GM19240 (cell line): ENCODE data around the gene STK38L.

ENCODE experiments used
- DNase-seq: peaks from one replicate; pipeline ENCODE4 v3.0.0; 2011; ENCODE audit warnings: low spot score; ENCODE audit not compliant: insufficient read length

The STK38L gene

DNA sequence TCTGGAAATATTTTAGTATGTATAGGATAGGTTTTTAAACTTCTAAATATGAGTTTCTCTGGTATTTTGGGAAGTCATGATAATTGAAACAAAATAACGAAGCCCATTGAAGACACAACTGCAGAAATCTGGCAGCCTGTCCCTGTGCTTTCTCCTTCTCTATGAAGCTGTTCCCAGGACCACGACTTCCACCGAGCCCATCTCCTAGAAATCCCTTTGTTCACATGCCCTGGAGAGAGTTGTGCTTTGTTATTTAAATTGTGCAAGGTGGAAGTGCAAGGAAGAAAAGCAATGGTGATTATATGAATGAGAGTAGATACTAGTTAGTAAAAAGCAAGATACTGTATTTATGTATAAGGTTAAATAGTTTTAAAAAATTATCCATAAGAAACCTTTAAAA, 32.2 kb downstream of the STK38L start:
- DNase-seq, result no peak

DNA sequence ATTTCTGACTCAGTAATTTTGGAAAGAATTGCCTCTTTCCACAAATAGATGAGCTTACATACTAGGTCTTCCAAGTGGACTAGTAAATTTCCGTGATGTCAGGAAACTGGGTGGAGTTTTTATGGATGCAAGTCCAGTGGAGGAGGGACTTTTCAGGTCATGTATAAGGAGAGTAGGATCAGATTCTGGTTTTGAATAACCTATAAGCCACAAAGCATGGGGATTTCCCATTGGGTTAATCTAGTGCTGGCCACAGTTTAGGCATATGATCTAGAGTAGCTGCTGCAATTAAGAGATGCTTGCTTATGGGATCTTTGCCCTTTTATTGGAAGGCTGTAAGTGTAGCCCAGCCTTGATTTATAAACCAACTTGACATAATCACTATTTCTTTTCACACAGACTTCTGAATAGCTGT, 33.8 kb downstream of the STK38L start:
- no peak for DNase-seq

- no peak for DNase-seq
These were observed 35.7 kb downstream of the STK38L start for GRCh38 chr12:27279826-27280225.

DNA sequence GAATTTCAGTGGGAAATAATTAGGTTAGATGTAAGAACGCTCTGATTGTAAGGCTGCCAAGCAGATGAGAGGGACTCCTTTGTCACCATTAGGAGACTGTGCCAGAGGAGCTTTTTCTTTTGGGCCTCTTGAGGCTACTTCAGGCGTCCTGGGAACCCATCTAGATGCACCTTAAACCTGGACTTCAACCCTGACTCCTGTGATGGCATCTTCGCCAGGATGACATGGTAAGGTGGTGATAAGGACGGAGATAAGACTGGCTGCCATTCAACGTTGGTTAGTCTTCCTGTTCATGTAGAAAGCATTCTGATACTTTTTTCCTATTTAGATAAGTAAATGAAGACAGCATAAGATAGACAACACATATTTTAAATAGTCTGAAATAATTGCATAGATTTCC, 36.3 kb downstream of the STK38L start:
- no peak for DNase-seq

DNA sequence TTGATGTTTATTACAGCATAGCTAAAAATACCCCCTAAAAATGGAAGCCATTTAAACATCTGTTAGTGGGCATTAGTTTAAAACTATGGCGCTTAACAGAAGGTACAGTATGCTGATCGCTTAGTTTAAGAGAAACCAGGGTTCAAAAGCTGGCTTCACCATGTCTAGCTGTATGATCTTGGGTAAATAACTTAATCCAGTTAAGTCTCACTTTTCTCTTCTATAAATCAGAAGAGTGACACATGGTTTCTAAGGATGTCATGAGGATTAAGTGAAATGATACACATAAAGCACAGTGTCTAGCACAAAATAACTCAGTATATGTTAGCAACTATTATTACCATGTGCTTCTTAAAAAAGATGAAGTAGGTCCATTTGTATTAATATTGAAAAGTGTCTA, 38.7 kb downstream of the STK38L start:
- DNase-seq, result no peak

DNA sequence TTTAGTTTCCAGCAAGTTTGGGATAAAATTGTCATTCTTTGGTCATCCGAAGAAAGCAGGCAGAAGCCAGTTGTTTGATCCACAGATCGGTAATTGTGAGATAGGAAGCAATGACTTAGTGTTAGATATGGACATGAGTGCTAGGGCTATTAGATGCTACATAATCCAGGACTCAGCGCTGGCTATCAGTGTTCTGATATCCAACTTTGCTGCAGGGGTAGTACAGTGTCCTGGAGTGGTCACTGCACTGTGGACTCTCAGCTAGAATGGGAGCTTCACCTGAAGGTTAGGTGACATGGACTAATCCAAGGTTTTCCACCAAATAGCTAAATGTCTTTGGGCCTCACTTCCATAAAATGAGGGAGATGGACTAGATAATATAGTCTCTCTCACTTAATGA, 39.9 kb downstream of the STK38L start:
- DNase-seq, result no peak

GRCh38 chr12:27284751-27285150, 40.7 kb downstream of the STK38L start:
- DNase-seq, result no peak

DNA sequence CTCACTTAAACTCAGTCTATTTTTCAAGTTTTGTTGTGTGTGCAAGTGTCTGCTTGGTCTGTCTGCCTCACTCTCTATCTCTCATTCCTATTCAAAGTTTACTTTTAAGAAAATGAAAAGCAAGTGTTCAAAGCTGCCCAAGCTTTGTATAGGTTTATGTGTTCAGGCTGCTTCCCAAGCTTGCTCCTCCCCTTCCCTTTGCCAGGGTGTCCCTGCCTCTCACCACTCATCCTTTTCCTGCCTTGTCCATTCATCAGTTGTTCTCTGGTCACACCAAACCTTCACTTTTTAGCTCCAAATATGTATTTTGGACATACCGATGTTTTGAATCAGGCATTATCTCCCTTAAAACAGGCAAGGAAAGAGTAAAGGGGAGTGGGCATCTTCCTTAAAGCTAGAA, 41.3 kb downstream of the STK38L start:
- no peak for DNase-seq

DNA sequence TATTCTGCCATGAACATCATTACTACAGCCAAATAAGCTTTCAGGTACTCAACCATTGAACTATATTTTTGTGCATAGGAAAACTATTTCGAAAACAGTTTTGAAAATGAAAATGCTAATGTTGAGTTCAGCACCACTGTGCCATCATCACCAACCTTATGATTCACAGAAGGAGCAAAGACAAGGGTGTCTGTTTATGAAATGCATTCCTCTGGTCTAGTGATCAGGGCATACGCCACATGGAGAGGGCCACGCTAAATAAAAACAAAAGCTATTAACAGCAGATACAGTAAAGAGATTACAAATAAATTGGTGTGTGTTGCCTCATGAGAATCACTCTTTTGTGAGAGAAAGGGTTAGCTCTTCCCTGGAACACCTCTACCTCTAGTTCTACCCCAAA, 45.3 kb downstream of the STK38L start:
- no peak for DNase-seq

GRCh38 chr12:27290501-27291168, 46.5 kb downstream of the STK38L start:
- no peak for DNase-seq

GRCh38 chr12:27291862-27292261, 47.8 kb downstream of the STK38L start:
- no peak for DNase-seq

DNA sequence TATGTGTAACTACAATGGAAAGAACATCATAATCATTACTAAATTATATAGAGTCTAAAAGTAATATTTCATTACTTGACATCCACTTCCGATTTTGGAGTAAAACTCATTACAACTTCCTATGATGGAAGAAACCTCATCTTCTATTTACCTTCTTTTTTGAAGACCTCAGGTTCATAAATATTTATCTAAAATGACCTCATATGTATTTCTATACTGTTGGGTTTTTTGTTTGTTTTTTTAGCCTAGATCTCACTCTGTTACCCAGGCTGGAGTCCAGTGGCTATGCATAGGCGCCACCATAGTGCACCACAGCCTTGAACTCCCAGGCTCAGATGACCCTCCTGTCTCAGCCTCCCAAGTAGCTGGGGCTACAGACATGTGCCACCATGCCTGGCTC, 48.6 kb downstream of the STK38L start:
- no peak for DNase-seq

- DNase-seq, result no peak
These were observed 49.4 kb downstream of the STK38L start for GRCh38 chr12:27293463-27293862.

DNA sequence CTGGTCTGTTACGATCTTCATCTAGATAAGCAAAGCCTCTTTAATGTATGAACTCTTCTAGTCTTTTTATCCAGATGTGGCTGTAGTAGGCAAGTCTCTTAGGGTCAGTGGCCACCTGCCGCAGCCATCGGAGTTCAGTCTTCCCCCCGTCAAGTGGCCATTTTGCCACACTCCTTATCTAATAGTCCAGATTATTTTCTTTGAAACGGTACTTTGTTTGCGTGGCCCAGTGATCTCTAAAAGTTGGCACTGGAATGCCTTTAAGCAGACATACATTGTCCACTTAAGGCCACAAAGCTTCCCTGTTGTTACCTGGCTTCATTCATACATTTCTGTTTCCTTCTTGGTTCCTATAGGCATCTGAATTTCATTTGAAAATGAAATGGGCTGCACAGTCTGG, 52.6 kb downstream of the STK38L start:
- DNase-seq, result no peak

GRCh38 chr12:27297566-27297965, 53.5 kb downstream of the STK38L start:
- no peak for DNase-seq

DNA sequence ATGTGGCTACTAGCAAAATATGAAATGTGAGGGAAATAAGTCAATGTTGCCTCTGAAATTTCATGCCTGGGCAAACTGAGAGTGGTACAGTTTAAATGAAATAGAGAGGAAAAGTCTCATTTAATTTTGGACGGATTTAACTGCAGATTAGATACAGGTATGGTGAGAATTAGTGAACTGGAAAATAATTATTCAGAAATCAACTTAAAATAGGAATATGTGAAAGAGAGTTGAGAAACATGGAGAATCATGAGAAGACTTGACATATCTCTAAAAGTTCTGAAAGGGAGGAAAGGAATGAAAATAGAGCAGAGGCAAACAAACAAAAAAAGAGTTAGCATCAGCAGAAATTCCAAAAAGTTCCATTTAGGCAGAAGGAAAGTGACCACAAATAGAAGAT, 55.0 kb downstream of the STK38L start:
- no peak for DNase-seq

DNA sequence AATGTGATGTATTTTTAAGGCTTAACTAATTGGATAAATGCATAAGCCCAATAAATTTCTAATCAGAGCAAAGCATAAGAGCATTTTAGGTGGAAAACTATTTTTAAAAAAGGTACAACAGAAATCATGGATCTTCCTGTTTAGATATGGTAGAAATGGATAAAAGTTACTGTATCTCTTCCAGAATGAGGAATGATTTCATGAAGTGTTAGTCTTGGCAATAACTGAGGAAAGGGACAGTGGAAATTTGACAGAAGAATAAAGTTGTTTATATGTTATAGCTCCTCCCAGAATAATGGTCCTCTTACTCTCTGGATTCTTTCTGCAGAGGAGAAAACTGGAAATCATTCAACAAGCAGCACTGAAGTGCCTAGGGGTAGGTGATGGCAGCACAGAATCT, 56.1 kb downstream of the STK38L start:
- DNase-seq, result no peak

- no peak for DNase-seq
These were observed 59.3 kb downstream of the STK38L start for GRCh38 chr12:27303139-27304111.

- DNase-seq, result no peak
These were observed 60.8 kb downstream of the STK38L start for GRCh38 chr12:27304856-27305255.

DNA sequence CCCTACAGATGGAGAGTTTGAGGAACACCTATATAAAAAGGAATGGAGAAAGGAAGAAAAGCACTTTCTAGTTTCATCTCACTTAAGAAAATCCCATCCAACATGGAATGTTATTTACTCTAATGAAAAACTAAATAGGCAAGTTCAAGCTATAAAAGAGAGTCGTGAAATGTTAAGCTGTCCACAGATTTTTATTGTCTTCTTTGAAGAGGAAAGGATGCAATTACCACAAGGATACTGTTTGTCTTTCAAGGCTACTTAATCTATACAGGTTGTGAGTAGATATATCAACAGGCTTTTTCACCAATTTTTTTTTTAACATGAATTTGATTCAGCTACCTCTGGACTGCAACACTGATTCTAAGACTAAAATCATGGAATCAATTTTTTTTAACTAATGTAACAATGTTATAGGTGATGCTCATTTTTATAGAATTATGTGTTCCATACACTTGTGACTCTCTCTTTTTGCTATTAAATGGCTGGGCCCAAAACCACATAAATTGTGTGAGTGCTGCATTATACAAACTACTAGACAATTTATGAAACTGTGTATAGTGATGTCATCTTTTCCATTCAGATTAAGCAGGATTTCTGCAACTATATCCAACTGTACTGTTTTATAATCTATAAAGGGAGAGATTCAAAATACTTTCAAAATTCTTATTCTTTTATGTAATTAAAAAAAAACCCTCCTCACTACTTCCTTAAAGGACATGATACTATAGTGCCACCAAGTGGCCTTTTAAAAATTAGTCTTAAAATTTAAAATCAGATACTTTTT, 61.8 kb downstream of the STK38L start:
- no peak for DNase-seq

- DNase-seq, result no peak
These were observed 65.4 kb downstream of the STK38L start for GRCh38 chr12:27309293-27309994.

- no peak for DNase-seq
These were observed 65.9 kb downstream of the STK38L start for GRCh38 chr12:27309995-27310315.
